ENCODE data around the gene KCNS3.

Gene KCNS3

GRCh38 chr2:17879137-17879912, 858 bp downstream of the KCNS3 start:
- DNase-seq, result no peak

GRCh38 chr2:17879913-17880274, 1.4 kb downstream of the KCNS3 start:
- no peak for DNase-seq

GRCh38 chr2:17892770-17893534, 14.5 kb downstream of the KCNS3 start:
- DNase-seq, result no peak

- DNase-seq, result no peak
These were observed 15.5 kb downstream of the KCNS3 start for GRCh38 chr2:17894005-17894404.

GRCh38 chr2:17894556-17894955, 16.1 kb downstream of the KCNS3 start:
- DNase-seq, result no peak

GRCh38 chr2:17899871-17900270, 21.4 kb downstream of the KCNS3 start:
- DNase-seq, result no peak

GRCh38 chr2:17901246-17901645, 22.8 kb downstream of the KCNS3 start:
- DNase-seq, result no peak

GRCh38 chr2:17910980-17911379, 32.5 kb downstream of the KCNS3 start:
- no peak for DNase-seq

GRCh38 chr2:17911491-17912260, 33.2 kb downstream of the KCNS3 start:
- no peak for DNase-seq

GRCh38 chr2:17912266-17912691, 33.8 kb downstream of the KCNS3 start:
- no peak for DNase-seq

- DNase-seq, result no peak
These were observed 36.6 kb downstream of the KCNS3 start for GRCh38 chr2:17915099-17915498.

- DNase-seq, result no peak
These were observed 37.5 kb downstream of the KCNS3 start for GRCh38 chr2:17915811-17916518.

- DNase-seq, result no peak
These were observed 38.1 kb downstream of the KCNS3 start for GRCh38 chr2:17916584-17916983.

- no peak for DNase-seq
These were observed 40.3 kb downstream of the KCNS3 start for GRCh38 chr2:17918789-17919188.

- DNase-seq, result no peak
These were observed 52.3 kb downstream of the KCNS3 start for GRCh38 chr2:17930773-17931172.

GRCh38 chr2:17933256-17933655, 54.8 kb downstream of the KCNS3 start:
- no peak for DNase-seq

GRCh38 chr2:17934721-17935120, 56.3 kb downstream of the KCNS3 start:
- no peak for DNase-seq

- no peak for DNase-seq
These were observed 56.9 kb downstream of the KCNS3 start for GRCh38 chr2:17935242-17935885.

GRCh38 chr2:17936599-17936998, 58.1 kb downstream of the KCNS3 start:
- no peak for DNase-seq

- DNase-seq, result no peak
These were observed 61.7 kb downstream of the KCNS3 start for GRCh38 chr2:17940091-17940630.

GRCh38 chr2:17943444-17943843, 65.0 kb downstream of the KCNS3 start:
- DNase-seq, result no peak

GRCh38 chr2:17947113-17947512, 68.6 kb downstream of the KCNS3 start:
- DNase-seq, result no peak
